ENCODE results near the gene CDC73. TPM values are rescaled to one million over a fixed set of nuclear protein-coding genes. Genes with fewer than 3 reads are reported as not detected.

Gene CDC73
- total and polyA plus RNA-seq, 10 of the 15 experiments (the other 5 are each of a cell fraction or from before 2014, with no cell fraction given): 10.6 to 43.4 (median 21.7) TPM

GRCh38 chr1:193189442-193190095, 67.7 kb downstream of the CDC73 start:
- SMC1A ChIA-PET (ENCODE audit: uncharacterized antibody, unreplicated experiment): interaction anchor here (0.7 to 1.3 kb wide), 6 partner anchors 9 to 148 kb away, joined by 3 to 4 read pairs (median 3); no protein-coding TSS in a partner anchor
- Histone ChIP-seq H3K4me3 (no peak overlapping the region), H3K27me3 (replicated peaks in 1 of 2; ENCODE audit: control insufficient read depth in 2 of 2, insufficient read depth in 2 of 2, low read length in 1 of 2) (no peaks in the 10 kb centered on the region), H3K79me2 (ENCODE audit: control insufficient read depth, insufficient read depth, low read length) (peaks cover 23% of the 10 kb centered on the region), H4K20me1 (ENCODE audit: control insufficient read depth, insufficient read depth) (no peaks in the 10 kb centered on the region), H2AFZ (ENCODE audit: control insufficient read depth, low read depth, low read length) (no peak overlapping the region), H3K4me1 (ENCODE audit: control insufficient read depth, insufficient read depth, low read length) (no peaks in the 10 kb centered on the region), H3K4me2 (ENCODE audit: control insufficient read depth, insufficient read depth) (no peak overlapping the region), H3K9ac (ENCODE audit: control insufficient read depth, insufficient read depth, low read length) (no peak overlapping the region), H3K27ac (ENCODE audit: control insufficient read depth, insufficient read depth) (no peak overlapping the region), H3K9me3 (replicated peaks; ENCODE audit: control insufficient read depth, insufficient read depth, low read length) (peaks cover 5% of the 10 kb centered on the region; the same call in 2 of the 3 replicates), H3K36me3 (ENCODE audit: control insufficient read depth in 2 of 2, insufficient read depth in 2 of 2, low read length in 1 of 2) (peaks cover 0 to 10% of the 10 kb centered on the region in 2 experiments; a peak in 3 of 4 replicates)
- RAD21 ChIA-PET (ENCODE audit: unreplicated experiment): interaction anchor here (1.5 kb wide), 2 partner anchors 12 to 150 kb away, joined by 3 read pairs; no protein-coding TSS in a partner anchor
- no peak for ATAC-seq
- FAIRE-seq: no peak
- TF ChIP-seq CREM (IDR thresholded peaks at IDR 0.05; ENCODE audit: low read depth): no peak
- no TSS peak for BruUV-seq (replicated peaks)
- POLR2A ChIA-PET: interaction anchor here (0.6 kb wide), 1 partner anchor 33 kb away, joined by 3 read pairs; no protein-coding TSS in a partner anchor
- CTCF ChIA-PET: interaction anchor here (1.3 to 2.1 kb wide), 6 partner anchors 8 to 213 kb away, joined by 4 to 13 read pairs (median 7); no protein-coding TSS in a partner anchor
- WGBS (ENCODE audit: insufficient coverage, insufficient replicate concordance, low lambda C conversion rate, missing lambda C conversion rate): 99% methylated on average over 3 of the region's 3 CpGs
- no peak for DNase-seq (ENCODE audit: low read depth, low spot score)
- intact Hi-C loops (cut with micrococcal nuclease; ENCODE audit: unreplicated experiment) (loop anchor here (10.0 kb wide), 2 partner anchors 215 to 345 kb away; no protein-coding TSS in a partner anchor), in situ Hi-C loops (cut with MboI) (no loop called here)

GRCh38 chr1:193190096-193190744, 68.4 kb downstream of the CDC73 start:
- Histone ChIP-seq H3K27me3 (replicated peaks in 1 of 2; ENCODE audit: control insufficient read depth in 2 of 2, insufficient read depth in 2 of 2, low read length in 1 of 2) (no peaks in the 10 kb centered on the region), H3K4me1 (ENCODE audit: control insufficient read depth, insufficient read depth, low read length) (no peaks in the 10 kb centered on the region), H3K36me3 (ENCODE audit: control insufficient read depth in 2 of 2, insufficient read depth in 2 of 2, low read length in 1 of 2) (peaks cover 0 to 10% of the 10 kb centered on the region in 2 experiments; a peak in 3 of 4 replicates), H3K79me2 (ENCODE audit: control insufficient read depth, insufficient read depth, low read length) (peaks cover 23% of the 10 kb centered on the region), H2AFZ (ENCODE audit: control insufficient read depth, low read depth, low read length) (no peak overlapping the region), H4K20me1 (ENCODE audit: control insufficient read depth, insufficient read depth) (no peaks in the 10 kb centered on the region), H3K4me3 (no peak overlapping the region), H3K9me3 (replicated peaks; ENCODE audit: control insufficient read depth, insufficient read depth, low read length) (peaks cover 5% of the 10 kb centered on the region; the same call in 2 of the 3 replicates), H3K9ac (ENCODE audit: control insufficient read depth, insufficient read depth, low read length) (no peak overlapping the region), H3K27ac (ENCODE audit: control insufficient read depth, insufficient read depth) (no peak overlapping the region), H3K4me2 (ENCODE audit: control insufficient read depth, insufficient read depth) (no peak overlapping the region)
- peak; percentile 13 for FAIRE-seq
- ChIA-PET CTCF (interaction anchor here (1.3 to 2.1 kb wide), 6 partner anchors 9 to 213 kb away, joined by 4 to 13 read pairs (median 7); no protein-coding TSS in a partner anchor), POLR2A (interaction anchor here (0.6 kb wide), 1 partner anchor 32 kb away, joined by 3 read pairs; no protein-coding TSS in a partner anchor), RAD21 (ENCODE audit: unreplicated experiment) (interaction anchor here (1.0 to 1.5 kb wide), 4 partner anchors 11 to 149 kb away, joined by 3 read pairs; no protein-coding TSS in a partner anchor), SMC1A (ENCODE audit: uncharacterized antibody, unreplicated experiment) (interaction anchor here (0.7 to 1.3 kb wide), 6 partner anchors 10 to 148 kb away, joined by 3 to 4 read pairs (median 3); no protein-coding TSS in a partner anchor)
- intact Hi-C loops (cut with micrococcal nuclease; ENCODE audit: unreplicated experiment): no loop called here
- peak; percentile 55 for TF ChIP-seq RAD21 (IDR thresholded peaks at IDR 0.05; ENCODE audit: insufficient read depth, low read depth, low read length)
- no peak for TF ChIP-seq ATF2 (IDR thresholded peaks at IDR 0.05; ENCODE audit: low read length)
- 0 out of 2 replicates have a peak, but pooled peaks have one; percentile 18 for TF ChIP-seq RUNX3 (IDR thresholded peaks at IDR 0.05; ENCODE audit: low read length)
- TF ChIP-seq CTCF (IDR thresholded peaks at IDR 0.05 in 2 of 3, conservative IDR thresholded peaks at IDR 0.05 in 1 of 3; ENCODE audit: control insufficient read depth in 2 of 3, extremely low read depth in 1 of 3, insufficient read depth in 1 of 3, low read depth in 3 of 3, low read length in 3 of 3): peak in 2 of 3 experiments; percentile 22 to 38; a peak in 2 of 6 replicates
- no TSS peak for BruUV-seq (replicated peaks)
- no peak for DNase-seq (ENCODE audit: low read depth, low spot score)
- peak; percentile 59 for ATAC-seq
- in situ Hi-C loops (cut with MboI): no loop called here
